ENCODE measurements around the gene LRRC46.

DNA sequence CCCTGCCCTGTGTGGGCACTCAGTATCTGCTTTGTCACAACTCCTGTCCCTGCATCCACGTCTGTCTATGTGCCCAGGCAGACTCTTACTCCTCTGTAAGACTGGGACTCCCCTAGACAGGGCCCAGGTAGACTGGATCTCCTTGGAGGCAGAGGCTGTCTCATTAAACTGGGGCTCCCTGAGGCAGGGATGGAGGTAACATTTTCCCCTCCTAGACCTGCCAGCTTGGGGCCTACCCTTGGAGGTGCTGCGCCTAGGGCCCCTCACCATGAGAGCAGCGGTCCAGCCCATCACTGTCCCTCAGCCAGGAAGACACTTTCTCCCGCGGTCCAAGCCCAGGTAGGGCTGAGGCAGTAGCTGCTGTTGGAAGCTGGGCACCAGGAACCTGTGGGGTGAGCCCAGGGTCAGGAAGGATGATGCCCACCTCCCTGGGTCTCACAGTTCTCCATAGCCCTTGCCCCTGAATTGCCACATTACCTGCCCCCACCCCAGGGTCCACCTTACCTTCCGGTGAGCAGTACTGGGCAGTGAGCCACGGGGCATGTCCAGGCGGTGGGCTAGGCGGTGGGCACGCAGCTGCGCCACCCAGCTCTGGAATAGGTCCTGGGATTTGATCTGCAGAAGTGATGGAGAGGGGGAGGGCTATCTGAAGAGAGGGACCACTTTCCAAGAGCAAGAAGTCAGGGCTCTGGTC is 13.3 kb upstream of the LRRC46 start:
- TF ChIP-seq BACH1 (IDR thresholded peaks at IDR 0.05; ENCODE audit: borderline replicate concordance), result no peak
- no peak for TF ChIP-seq SRF (IDR thresholded peaks at IDR 0.05; ENCODE audit: low read depth in 2 of 2, low read length in 2 of 2)
- TF ChIP-seq HCFC1 (IDR thresholded peaks at IDR 0.05; ENCODE audit: low read length), result no peak
- TF ChIP-seq, protein P1, sequence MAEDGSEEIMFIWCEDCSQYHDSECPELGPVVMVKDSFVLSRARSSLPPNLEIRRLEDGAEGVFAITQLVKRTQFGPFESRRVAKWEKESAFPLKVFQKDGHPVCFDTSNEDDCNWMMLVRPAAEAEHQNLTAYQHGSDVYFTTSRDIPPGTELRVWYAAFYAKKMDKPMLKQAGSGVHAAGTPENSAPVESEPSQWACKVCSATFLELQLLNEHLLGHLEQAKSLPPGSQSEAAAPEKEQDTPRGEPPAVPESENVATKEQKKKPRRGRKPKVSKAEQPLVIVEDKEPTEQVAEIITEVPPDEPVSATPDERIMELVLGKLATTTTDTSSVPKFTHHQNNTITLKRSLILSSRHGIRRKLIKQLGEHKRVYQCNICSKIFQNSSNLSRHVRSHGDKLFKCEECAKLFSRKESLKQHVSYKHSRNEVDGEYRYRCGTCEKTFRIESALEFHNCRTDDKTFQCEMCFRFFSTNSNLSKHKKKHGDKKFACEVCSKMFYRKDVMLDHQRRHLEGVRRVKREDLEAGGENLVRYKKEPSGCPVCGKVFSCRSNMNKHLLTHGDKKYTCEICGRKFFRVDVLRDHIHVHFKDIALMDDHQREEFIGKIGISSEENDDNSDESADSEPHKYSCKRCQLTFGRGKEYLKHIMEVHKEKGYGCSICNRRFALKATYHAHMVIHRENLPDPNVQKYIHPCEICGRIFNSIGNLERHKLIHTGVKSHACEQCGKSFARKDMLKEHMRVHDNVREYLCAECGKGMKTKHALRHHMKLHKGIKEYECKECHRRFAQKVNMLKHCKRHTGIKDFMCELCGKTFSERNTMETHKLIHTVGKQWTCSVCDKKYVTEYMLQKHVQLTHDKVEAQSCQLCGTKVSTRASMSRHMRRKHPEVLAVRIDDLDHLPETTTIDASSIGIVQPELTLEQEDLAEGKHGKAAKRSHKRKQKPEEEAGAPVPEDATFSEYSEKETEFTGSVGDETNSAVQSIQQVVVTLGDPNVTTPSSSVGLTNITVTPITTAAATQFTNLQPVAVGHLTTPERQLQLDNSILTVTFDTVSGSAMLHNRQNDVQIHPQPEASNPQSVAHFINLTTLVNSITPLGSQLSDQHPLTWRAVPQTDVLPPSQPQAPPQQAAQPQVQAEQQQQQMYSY (CRISPR knock-in tag; IDR thresholded peaks at IDR 0.05), result no peak
- TF ChIP-seq CHD1 (IDR thresholded peaks at IDR 0.05; ENCODE audit: low read depth, low read length), result no peak
- TF ChIP-seq, protein P2, sequence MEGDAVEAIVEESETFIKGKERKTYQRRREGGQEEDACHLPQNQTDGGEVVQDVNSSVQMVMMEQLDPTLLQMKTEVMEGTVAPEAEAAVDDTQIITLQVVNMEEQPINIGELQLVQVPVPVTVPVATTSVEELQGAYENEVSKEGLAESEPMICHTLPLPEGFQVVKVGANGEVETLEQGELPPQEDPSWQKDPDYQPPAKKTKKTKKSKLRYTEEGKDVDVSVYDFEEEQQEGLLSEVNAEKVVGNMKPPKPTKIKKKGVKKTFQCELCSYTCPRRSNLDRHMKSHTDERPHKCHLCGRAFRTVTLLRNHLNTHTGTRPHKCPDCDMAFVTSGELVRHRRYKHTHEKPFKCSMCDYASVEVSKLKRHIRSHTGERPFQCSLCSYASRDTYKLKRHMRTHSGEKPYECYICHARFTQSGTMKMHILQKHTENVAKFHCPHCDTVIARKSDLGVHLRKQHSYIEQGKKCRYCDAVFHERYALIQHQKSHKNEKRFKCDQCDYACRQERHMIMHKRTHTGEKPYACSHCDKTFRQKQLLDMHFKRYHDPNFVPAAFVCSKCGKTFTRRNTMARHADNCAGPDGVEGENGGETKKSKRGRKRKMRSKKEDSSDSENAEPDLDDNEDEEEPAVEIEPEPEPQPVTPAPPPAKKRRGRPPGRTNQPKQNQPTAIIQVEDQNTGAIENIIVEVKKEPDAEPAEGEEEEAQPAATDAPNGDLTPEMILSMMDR (IDR thresholded peaks at IDR 0.05 in 2 of 3, conservative IDR thresholded peaks at IDR 0.05 in 1 of 3; ENCODE audit: control insufficient read depth in 2 of 3, extremely low read depth in 1 of 3, insufficient read depth in 1 of 3, low read depth in 3 of 3, low read length in 3 of 3), result no peak
